ENCODE data around the gene TTLL11. TPM values are rescaled to one million over a fixed set of nuclear protein-coding genes. Genes with fewer than 3 reads are reported as not detected.
"Not testable (repeated sequence)": the region's sequence is repeated elsewhere in the genome, so short reads cannot be mapped to it uniquely, and the experiment has no call there.

The TTLL11 gene
- polyA plus RNA-seq, 3 donors = 4.4 to 6.4 (median 6.1) TPM

GRCh38 chr9:121813519-121814210 is 279.4 kb downstream of the TTLL11 start:
- WGBS, 3 donors = 86 to 90% (median 89%) methylated on average over 13 of the region's 13 CpGs
- no peak overlapping the region for H3K27ac ChIP-seq (ENCODE audit: low read depth, low read length)

- WGBS, 3 donors = 84 to 91% (median 86%) methylated on average over 12 of the region's 12 CpGs
- no peak overlapping the region for H3K27ac ChIP-seq (ENCODE audit: low read depth, low read length)
Measured at GRCh38 chr9:121812159-121812735, 280.9 kb downstream of the TTLL11 start.

DNA sequence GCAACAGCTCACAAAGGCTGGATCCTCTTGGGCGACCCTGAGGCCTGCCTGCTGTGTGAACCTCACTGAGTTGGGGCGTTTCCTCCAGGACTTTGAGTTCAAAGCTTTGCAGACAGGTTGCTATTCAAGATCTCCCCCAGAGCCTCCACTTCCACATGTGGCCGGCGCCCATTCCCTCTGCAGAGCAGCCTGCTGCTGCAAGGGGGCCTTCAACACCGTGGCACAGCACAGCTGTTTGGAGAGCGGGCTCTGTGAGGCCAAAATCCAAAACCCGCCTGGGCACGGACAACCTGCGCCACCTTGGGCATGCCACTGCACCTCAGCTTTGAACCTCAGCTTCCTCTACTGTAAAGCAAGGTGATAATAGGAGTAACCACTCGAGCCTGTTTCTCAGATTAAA is 281.4 kb downstream of the TTLL11 start:
- WGBS, 3 donors = 88 to 94% (median 92%) methylated on average over 10 of the region's 10 CpGs
- no peak overlapping the region for H3K27ac ChIP-seq (ENCODE audit: low read depth, low read length)

DNA sequence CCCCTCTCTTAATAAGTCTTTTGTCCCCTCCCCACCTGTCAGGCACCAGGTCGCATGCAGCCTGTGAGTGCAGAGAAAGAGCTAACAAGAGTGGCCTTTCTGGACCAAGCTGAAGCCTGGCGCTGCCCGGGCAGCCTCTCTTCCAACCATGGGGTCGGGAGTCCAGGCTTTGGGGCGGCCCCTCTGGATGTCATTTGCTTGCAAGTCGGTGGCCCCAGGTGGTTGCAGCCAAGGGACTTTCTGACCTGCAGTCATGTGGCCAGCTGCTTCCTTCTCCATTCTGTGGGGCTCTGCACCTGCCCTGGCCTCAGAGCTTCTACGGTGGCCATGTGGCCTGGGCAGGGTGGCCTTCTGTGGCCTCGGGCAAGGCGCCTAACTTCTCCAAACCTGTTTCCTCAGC is 282.0 kb downstream of the TTLL11 start:
- 80 to 83% (median 81%) methylated on average over 8 to 9 of the region's 9 CpGs for whole genome bisulfite sequencing, 3 donors
- H3K27ac ChIP-seq (ENCODE audit: low read depth, low read length) = no peak overlapping the region

- no peak overlapping the region for H3K27ac ChIP-seq (ENCODE audit: low read depth, low read length)
- 79 to 88% (median 86%) methylated on average over 3 of the region's 3 CpGs for WGBS, 3 donors
Measured at GRCh38 chr9:121810489-121810888, 282.6 kb downstream of the TTLL11 start.

DNA sequence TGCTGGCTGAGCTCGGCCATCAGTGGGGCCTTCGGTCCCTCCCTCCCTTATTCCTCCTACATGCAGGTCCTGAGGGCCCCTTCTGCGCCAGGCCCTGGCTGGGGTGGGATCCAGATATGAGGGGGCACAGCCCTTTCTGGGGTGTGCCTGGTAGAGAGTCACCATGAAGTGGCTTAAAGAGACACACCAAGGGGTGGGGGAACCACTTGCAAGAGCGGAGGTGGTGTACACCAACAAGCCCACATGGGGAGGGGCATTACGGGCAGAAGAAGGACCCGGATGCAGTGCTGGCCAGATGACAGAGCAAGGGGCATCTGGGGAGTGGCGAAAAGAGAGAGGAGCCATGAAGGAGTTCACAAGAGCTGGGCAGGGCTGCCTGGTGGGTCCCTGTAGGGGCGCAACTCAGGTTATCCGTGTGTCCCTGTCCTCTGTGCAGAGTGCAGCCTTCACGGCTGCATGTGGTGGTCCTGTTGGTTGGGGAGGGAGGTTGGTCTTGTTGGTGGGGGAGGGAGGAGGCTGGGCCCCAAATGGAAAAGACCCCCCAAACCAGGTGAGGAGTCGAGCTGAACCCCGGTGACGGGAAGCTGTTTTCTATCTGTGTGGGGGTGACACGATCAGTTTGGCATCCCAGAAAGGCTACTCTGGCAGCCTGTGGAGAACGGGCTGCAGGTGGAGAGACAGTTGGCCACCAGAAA is 283.6 kb downstream of the TTLL11 start:
- H3K27ac ChIP-seq (ENCODE audit: low read depth, low read length) = no peak overlapping the region
- WGBS, 3 donors = 85 to 95% (median 94%) methylated on average over 15 of the region's 15 CpGs

- 67 to 92% (median 87%) methylated on average over 4 of the region's 4 CpGs for WGBS, 3 donors
- no peak overlapping the region for H3K27ac ChIP-seq (ENCODE audit: low read depth, low read length)
Measured at GRCh38 chr9:121808781-121809180, 284.3 kb downstream of the TTLL11 start.

- no peak overlapping the region for H3K27ac ChIP-seq (ENCODE audit: low read depth, low read length)
- WGBS, 3 donors = 57 to 68% (median 65%) methylated on average over 16 of the region's 16 CpGs
Measured at GRCh38 chr9:121807823-121808278, 285.3 kb downstream of the TTLL11 start.

GRCh38 chr9:121807069-121807822 is 285.9 kb downstream of the TTLL11 start:
- no peak overlapping the region for H3K27ac ChIP-seq (ENCODE audit: low read depth, low read length)
- 60 to 91% (median 77%) methylated on average over 12 of the region's 12 CpGs for WGBS, 3 donors

DNA sequence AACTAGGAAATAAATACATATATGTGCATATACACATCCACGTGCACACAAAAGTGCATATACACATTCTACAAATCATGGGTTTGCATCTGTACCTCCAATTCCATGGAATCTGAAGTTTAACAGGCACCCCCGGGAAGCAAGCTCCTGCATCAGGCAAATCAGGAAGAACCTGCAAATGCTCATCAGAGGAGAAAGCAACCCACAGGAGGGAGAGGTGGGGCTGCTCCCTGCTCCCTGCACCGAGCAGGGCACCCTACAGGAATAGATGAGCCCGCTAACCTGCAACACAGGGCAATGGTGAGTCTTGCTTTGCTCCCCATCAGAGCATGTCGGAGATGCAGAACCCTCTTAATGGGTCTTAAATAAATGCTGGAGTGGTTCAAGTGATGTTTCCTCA is 290.4 kb downstream of the TTLL11 start:
- no peak overlapping the region for H3K27ac ChIP-seq (ENCODE audit: low read depth, low read length)
- 84 to 91% (median 88%) methylated on average over 5 of the region's 5 CpGs for WGBS, 3 donors

- WGBS, 3 donors = 56 to 75% (median 74%) methylated on average over 3 of the region's 3 CpGs
- no peak overlapping the region for H3K27ac ChIP-seq (ENCODE audit: low read depth, low read length)
Measured at GRCh38 chr9:121801579-121801978, 291.5 kb downstream of the TTLL11 start.

GRCh38 chr9:121800376-121800775 is 292.7 kb downstream of the TTLL11 start:
- WGBS, 3 donors = 91 to 93% (median 92%) methylated on average over 10 of the region's 10 CpGs
- no peak overlapping the region for H3K27ac ChIP-seq (ENCODE audit: low read depth, low read length)

- H3K27ac ChIP-seq (ENCODE audit: low read depth, low read length) = no peak overlapping the region
- WGBS, 3 donors = 74 to 81% (median 79%) methylated on average over 5 of the region's 5 CpGs
Measured at GRCh38 chr9:121798941-121799340, 294.2 kb downstream of the TTLL11 start.

DNA sequence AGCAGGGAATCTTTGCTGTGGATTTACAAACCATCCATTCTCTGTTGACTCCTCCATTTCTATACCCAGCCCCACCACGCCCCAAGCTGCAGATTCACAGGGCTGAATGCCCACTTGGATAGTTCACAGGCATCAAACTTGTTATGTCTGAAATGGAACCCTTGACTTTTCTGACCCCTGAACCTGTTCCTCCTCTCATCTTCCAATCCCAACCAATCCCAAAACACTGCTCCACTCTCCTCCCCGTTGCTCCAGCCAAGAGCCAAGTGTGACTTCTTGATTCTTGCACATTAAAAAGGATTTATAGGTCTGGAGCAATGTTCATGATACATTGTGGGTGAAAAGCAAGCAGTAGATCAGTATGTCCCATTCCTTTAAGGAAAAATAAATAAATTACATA is 296.0 kb downstream of the TTLL11 start:
- 81 to 97% (median 94%) methylated on average over 2 of the region's 2 CpGs for WGBS, 3 donors
- H3K27ac ChIP-seq (ENCODE audit: low read depth, low read length) = no peak overlapping the region

DNA sequence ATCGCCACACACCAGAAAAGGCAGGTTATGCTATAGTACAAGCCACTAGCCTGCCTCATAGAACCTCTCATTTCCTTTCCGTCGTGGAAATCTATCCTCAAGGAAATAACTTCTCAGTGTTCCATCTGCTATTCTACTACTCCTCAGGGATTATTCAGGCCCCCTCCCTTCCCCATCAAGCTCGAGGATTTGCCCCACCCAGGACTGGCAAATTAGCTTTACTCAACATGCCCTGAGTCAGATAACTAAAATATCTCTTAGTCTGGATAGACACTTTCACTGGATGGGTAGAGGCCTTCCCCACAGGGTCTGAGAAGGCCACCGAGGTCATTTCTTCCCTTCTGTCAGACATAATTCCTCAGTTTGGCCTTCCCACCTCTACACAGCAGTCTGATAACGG is 298.8 kb downstream of the TTLL11 start:
- H3K27ac ChIP-seq (ENCODE audit: low read depth, low read length) = not testable (repeated sequence)
- 76 to 85% (median 78%) methylated on average over 6 of the region's 6 CpGs for WGBS, 3 donors

DNA sequence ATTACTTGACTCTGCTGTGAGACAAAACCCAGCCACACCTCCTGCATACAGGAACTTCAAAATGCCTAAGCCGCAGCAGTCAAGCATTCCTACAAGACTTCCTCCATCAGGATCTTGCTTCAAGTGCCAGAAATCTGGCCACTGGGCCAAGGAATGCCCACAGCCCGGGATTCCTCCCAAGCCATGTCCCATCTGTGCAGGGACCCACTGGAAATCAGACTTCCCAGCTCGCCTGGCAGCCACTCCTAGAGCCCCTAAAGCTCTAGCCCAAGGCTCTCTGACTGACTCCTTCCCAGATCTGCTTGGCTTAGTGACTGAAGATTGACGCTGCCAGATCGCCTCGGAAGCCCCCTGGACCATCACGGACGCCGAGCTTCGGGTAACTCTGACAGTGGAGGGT is 300.6 kb downstream of the TTLL11 start:
- H3K27ac ChIP-seq (ENCODE audit: low read depth, low read length) = not testable (repeated sequence)
- whole genome bisulfite sequencing, 3 donors = 91 to 93% (median 93%) methylated on average over 10 of the region's 10 CpGs

DNA sequence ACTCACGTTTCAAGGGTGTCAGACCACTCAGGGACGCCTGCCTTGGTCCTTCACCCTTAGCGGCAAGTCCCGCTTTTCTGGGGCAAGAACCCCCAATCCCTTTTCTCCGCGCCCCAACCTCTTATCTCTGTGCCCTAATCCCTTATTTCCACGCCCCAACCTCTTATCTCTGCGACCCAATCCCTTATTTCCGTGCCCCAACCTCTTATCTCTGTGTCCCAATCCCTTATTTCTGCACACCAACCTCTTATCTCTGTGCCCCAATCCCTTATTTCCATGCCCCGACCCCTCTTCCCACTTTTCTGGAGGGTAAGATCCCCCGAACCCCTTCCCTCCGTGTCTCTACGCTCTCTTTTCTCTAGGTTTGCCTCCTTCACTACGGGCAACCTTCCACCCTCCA is 302.3 kb downstream of the TTLL11 start:
- H3K27ac ChIP-seq (ENCODE audit: low read depth, low read length) = no peak overlapping the region
- 75 to 86% (median 75%) methylated on average over 6 to 14 of the region's 14 CpGs for WGBS, 3 donors

GRCh38 chr9:121788686-121789366 is 304.3 kb downstream of the TTLL11 start:
- WGBS, 3 donors = 88 to 92% (median 91%) methylated on average over 15 of the region's 15 CpGs
- H3K27ac ChIP-seq (ENCODE audit: low read depth, low read length) = no peak overlapping the region
